HepG2 (cell line): ENCODE measurements around the gene AGR3. TPM values are rescaled to one million over a fixed set of nuclear protein-coding genes. Genes with fewer than 3 reads are reported as not detected.

Source experiments
- ATF1 ChIP-seq: IDR thresholded peaks from 2 replicates; pipeline ENCODE4 v1.6.1; 2016; ENCODE audit warnings: mild to moderate bottlenecking, control low read depth
- GATAD2A ChIP-seq: IDR thresholded peaks from 2 replicates; pipeline ENCODE4 v1.6.1; 2016
- HOXA3 ChIP-seq: sonication (generic); formaldehyde crosslinking; IDR thresholded peaks from 2 replicates; pipeline ENCODE4 v1.5.0; 2020; ENCODE audit warnings: missing genetic modification reagents
- JUNB ChIP-seq: sonication (generic); formaldehyde crosslinking; IDR thresholded peaks from 2 replicates; pipeline ENCODE4 v1.8.0; 2022; ENCODE audit warnings: missing genetic modification reagents, mild to moderate bottlenecking, borderline replicate concordance
- KDM5A ChIP-seq: fragments of 200-600 bp; sonication (generic); IDR thresholded peaks from 2 replicates; pipeline ENCODE4 v1.7.0; 2018; ENCODE audit warnings: antibody characterized with exemption, mild to moderate bottlenecking, low read length, borderline replicate concordance
- PAX8 ChIP-seq: sonication (generic); formaldehyde crosslinking; IDR thresholded peaks from 2 replicates; pipeline ENCODE4 v1.8.0; 2022; ENCODE audit warnings: mild to moderate bottlenecking, missing genetic modification reagents, borderline replicate concordance
- PCBP1 ChIP-seq: fragments of 200-400 bp; formaldehyde crosslinking; IDR thresholded peaks from 2 replicates; pipeline ENCODE4 v1.6.1; 2017; ENCODE audit warnings: mild to moderate bottlenecking, low read depth, low read length, borderline replicate concordance
- RELA ChIP-seq: sonication (generic); formaldehyde crosslinking; IDR thresholded peaks from 2 replicates; pipeline ENCODE4 v1.4.0; 2020; ENCODE audit warnings: missing genetic modification reagents
- SNRNP70 ChIP-seq: fragments of 200-400 bp; formaldehyde crosslinking; IDR thresholded peaks from 2 replicates; pipeline ENCODE4 v1.6.1; 2017; ENCODE audit warnings: mild to moderate bottlenecking, low read depth, low read length, moderate library complexity
- TCF7 ChIP-seq: sonication (generic); IDR thresholded peaks from 2 replicates; pipeline ENCODE4 v1.6.1; 2016; ENCODE audit warnings: antibody characterized with exemption, low read depth
- TEAD2 ChIP-seq: sonication (generic); formaldehyde crosslinking; IDR thresholded peaks from 2 replicates; pipeline ENCODE4 v1.9.0; 2021; ENCODE audit warnings: missing genetic modification reagents
- TFE3 ChIP-seq: IDR thresholded peaks from 2 replicates; pipeline ENCODE4 v1.6.1; 2016
- TIGD3 ChIP-seq: sonication (generic); formaldehyde crosslinking; IDR thresholded peaks from 2 replicates; pipeline ENCODE4 v1.5.1; 2020; ENCODE audit warnings: mild to moderate bottlenecking, missing genetic modification reagents, borderline replicate concordance
- TSC22D2 ChIP-seq: sonication (generic); formaldehyde crosslinking; IDR thresholded peaks from 2 replicates; pipeline ENCODE4 v1.5.1; 2020; ENCODE audit warnings: missing genetic modification reagents, mild to moderate bottlenecking, borderline replicate concordance
- U2AF2 ChIP-seq: fragments of 200-400 bp; formaldehyde crosslinking; IDR thresholded peaks from 2 replicates; pipeline ENCODE4 v1.6.1; 2017; ENCODE audit warnings: low read depth, mild to moderate bottlenecking, low read length
- ZBTB42 ChIP-seq: sonication (generic); formaldehyde crosslinking; IDR thresholded peaks from 2 replicates; pipeline ENCODE4 v1.5.0; 2020; ENCODE audit warnings: mild to moderate bottlenecking, missing genetic modification reagents
- ZFY ChIP-seq: sonication (generic); formaldehyde crosslinking; IDR thresholded peaks from 2 replicates; pipeline ENCODE4 v1.4.0; 2020; ENCODE audit warnings: missing genetic modification reagents
- ZKSCAN8 ChIP-seq: IDR thresholded peaks from 2 replicates; pipeline ENCODE4 v1.6.1; 2016; ENCODE audit warnings: borderline replicate concordance, missing genetic modification reagents, missing compliant biosample characterization
- ZNF20 ChIP-seq: sonication (generic); formaldehyde crosslinking; IDR thresholded peaks from 2 replicates; pipeline ENCODE4 v1.4.0; 2020; ENCODE audit warnings: mild to moderate bottlenecking, moderate library complexity, missing genetic modification reagents
- ZNF281 ChIP-seq: sonication (generic); formaldehyde crosslinking; IDR thresholded peaks from 2 replicates; pipeline ENCODE4 v1.4.0; 2020; ENCODE audit warnings: missing genetic modification reagents, borderline replicate concordance
- ZNF329 ChIP-seq: sonication (generic); formaldehyde crosslinking; IDR thresholded peaks from 2 replicates; pipeline ENCODE4 v1.9.0; 2021; ENCODE audit warnings: low read depth, mild to moderate bottlenecking, missing genetic modification reagents
- ZNF460 ChIP-seq: sonication (generic); formaldehyde crosslinking; IDR thresholded peaks from 2 replicates; pipeline ENCODE4 v1.5.1; 2020; ENCODE audit warnings: missing genetic modification reagents, mild to moderate bottlenecking, borderline replicate concordance
- ZNF468 ChIP-seq: sonication (generic); formaldehyde crosslinking; IDR thresholded peaks from 2 replicates; pipeline ENCODE4 v1.8.0; 2022; ENCODE audit warnings: mild to moderate bottlenecking, moderate library complexity, missing genetic modification reagents
- ZNF615 ChIP-seq: sonication (generic); formaldehyde crosslinking; IDR thresholded peaks from 2 replicates; pipeline ENCODE4 v1.5.0; 2020; ENCODE audit warnings: mild to moderate bottlenecking, missing genetic modification reagents, borderline replicate concordance
- ZSCAN25 ChIP-seq: sonication (generic); formaldehyde crosslinking; IDR thresholded peaks from 2 replicates; pipeline ENCODE4 v1.8.0; 2022; ENCODE audit warnings: mild to moderate bottlenecking, missing genetic modification reagents
- polyA plus RNA-seq, 8 experiments: library from polyadenylated mRNA; depleted of rRNA in 3 of 8; stranded (reverse) in 7 of 8; unstranded in 1 of 8; fragments of >200 nt; fragmentation: Illumina TruSeq in 4 of 8; extraction: Trizol in 4 of 8; gene quantifications; 2 replicates each; pipeline versions ENCODE4 v1.2.1 to v1.2.3, GENCODE V29; 2011 to 2016; ENCODE audit warnings: low read depth in 4 of 8, missing spikeins in 1 of 8, mixed read lengths in 1 of 8; ENCODE audit not compliant: insufficient read depth in 1 of 8
- total RNA-seq, 5 experiments: library from RNA; depleted of rRNA; stranded (reverse); fragments of >200 nt; fragmentation: Illumina TruSeq; extraction: Trizol; gene quantifications; 2 replicates each; pipeline ENCODE4 v1.2.3, GENCODE V29; 2016; ENCODE audit warnings: low read depth in 1 of 5
- TF ChIP-seq, protein P1 (sequence below): IDR thresholded peaks from 2 replicates; pipeline ENCODE4 v1.6.1; 2016; ENCODE audit warnings: low read depth

Gene AGR3
- total and polyA plus RNA-seq, 2 of the 13 experiments (the other 11 are each of a cell fraction or from before 2014, with no cell fraction given) = not detected

DNA sequence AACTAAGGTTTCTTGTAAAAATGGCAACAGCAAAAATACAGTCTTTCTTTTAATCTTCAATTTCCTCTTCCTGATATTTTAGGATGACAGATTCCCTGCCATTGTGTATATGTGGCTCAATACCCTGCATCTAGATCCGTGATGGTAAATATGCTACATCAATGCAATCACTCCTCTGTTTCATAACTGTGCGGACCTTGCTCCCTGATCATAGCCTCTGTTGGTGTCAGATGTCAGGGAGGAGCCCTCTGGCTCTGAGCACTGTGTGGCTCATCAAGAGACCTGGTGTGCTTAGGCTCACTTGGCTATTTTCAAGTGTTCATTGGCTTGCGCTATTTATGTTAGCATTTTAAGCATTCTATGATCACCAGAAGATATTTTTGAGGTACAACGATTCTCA, 33.0 kb upstream of the AGR3 start (continued):
- peak; percentile 38; the same call in 1 of the 2 replicates for TF ChIP-seq ZNF281 (CRISPR knock-in tag)
- TF ChIP-seq PCBP1 = no peak
- TF ChIP-seq GATAD2A (CRISPR knock-in tag) = peak; percentile 88
- TF ChIP-seq TFE3 = no peak; the same call in 1 of the 2 replicates
- no peak for TF ChIP-seq ZFY (CRISPR knock-in tag)
- TF ChIP-seq ZKSCAN8 (CRISPR knock-in tag) = 0 out of 2 replicates have a peak, but pooled peaks have one; percentile 59
- TF ChIP-seq TEAD2 (CRISPR knock-in tag) = no peak
- no peak for TF ChIP-seq ZBTB42
- TF ChIP-seq PAX8 = no peak
- 0 out of 2 replicates have a peak, but pooled peaks have one; percentile 13 for TF ChIP-seq ZNF460 (CRISPR knock-in tag)
- no peak for TF ChIP-seq ZSCAN25 (CRISPR knock-in tag)
- TF ChIP-seq ATF1 (CRISPR knock-in tag) = no peak
- TF ChIP-seq HOXA3 = 0 out of 2 replicates have a peak, but pooled peaks have one; percentile 26
- no peak for TF ChIP-seq ZNF468 (CRISPR knock-in tag)
- no peak for TF ChIP-seq TSC22D2 (CRISPR knock-in tag)
- TF ChIP-seq SNRNP70 = no peak
- TF ChIP-seq RELA = no peak
- TF ChIP-seq ZNF615 (CRISPR knock-in tag) = no peak
- TF ChIP-seq TCF7 = no peak
- no peak for TF ChIP-seq ZNF329 (CRISPR knock-in tag)
- TF ChIP-seq KDM5A = no peak
- TF ChIP-seq JUNB (CRISPR knock-in tag) = no peak
- TF ChIP-seq ZNF20 (CRISPR knock-in tag) = no peak
- TF ChIP-seq U2AF2 = no peak
- no peak for TF ChIP-seq TIGD3
- TF ChIP-seq, protein P1, sequence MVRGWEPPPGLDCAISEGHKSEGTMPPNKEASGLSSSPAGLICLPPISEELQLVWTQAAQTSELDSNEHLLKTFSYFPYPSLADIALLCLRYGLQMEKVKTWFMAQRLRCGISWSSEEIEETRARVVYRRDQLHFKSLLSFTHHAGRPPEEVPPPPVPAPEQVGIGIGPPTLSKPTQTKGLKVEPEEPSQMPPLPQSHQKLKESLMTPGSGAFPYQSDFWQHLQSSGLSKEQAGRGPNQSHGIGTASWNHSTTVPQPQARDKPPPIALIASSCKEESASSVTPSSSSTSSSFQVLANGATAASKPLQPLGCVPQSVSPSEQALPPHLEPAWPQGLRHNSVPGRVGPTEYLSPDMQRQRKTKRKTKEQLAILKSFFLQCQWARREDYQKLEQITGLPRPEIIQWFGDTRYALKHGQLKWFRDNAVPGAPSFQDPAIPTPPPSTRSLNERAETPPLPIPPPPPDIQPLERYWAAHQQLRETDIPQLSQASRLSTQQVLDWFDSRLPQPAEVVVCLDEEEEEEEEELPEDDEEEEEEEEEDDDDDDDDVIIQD = peak; percentile 92
